Effector memory CD8-positive, alpha-beta T cell (primary cell): Measurements from ENCODE around the gene NTRK3.

ENCODE experiments used
- ATAC-seq: fragments of 150-1000 bp; cut with Tn5 transposase; replicated peaks from 2 replicates; pipeline ENCODE4 v1.10.0; 2021; ENCODE audit warnings: mild to moderate bottlenecking, moderate library complexity
- DNase-seq, 3 experiments: peaks; one replicate each; pipeline ENCODE4 v3.0.0; 2021
- H3K27ac Mint-ChIP-seq, 2 donors: one replicate each; pipeline ENCODE4 v1.8.0; 2022; ENCODE audit warnings: mild to moderate bottlenecking in 2 of 2, mixed read lengths in 2 of 2, moderate library complexity in 2 of 2
- H3K27me3 Mint-ChIP-seq, 2 donors: one replicate each; pipeline ENCODE4 v1.8.0; 2022; ENCODE audit warnings: mixed read lengths in 2 of 2
- H3K36me3 Mint-ChIP-seq: one replicate; pipeline ENCODE4 v1.8.0; 2022; ENCODE audit warnings: mild to moderate bottlenecking, moderate library complexity, mixed read lengths; ENCODE audit not compliant: insufficient read depth
- H3K4me1 Mint-ChIP-seq, 2 donors: one replicate each; pipeline ENCODE4 v1.8.0; 2022; ENCODE audit warnings: low read depth in 2 of 2, mixed read lengths in 2 of 2
- H3K4me3 Mint-ChIP-seq, 2 donors: one replicate each; pipeline ENCODE4 v1.8.0; 2022; ENCODE audit warnings: mild to moderate bottlenecking in 2 of 2, mixed read lengths in 2 of 2, moderate library complexity in 2 of 2
- H3K9me3 Mint-ChIP-seq, 2 donors: one replicate each; pipeline ENCODE4 v1.8.0; 2022; ENCODE audit warnings: mixed read lengths in 2 of 2

The NTRK3 gene

GRCh38 chr15:88022716-88023115 lies 233.8 kb downstream of the NTRK3 start:
- no peak overlapping the region for H3K27ac Mint-ChIP-seq
- no peaks in the 10 kb centered on the region for H3K36me3 Mint-ChIP-seq
- ATAC-seq (no peak), DNase-seq (no peak)
- peaks cover 3 to 12% of the 10 kb centered on the region in 2 donors for H3K9me3 Mint-ChIP-seq
- no peak overlapping the region for H3K4me3 Mint-ChIP-seq
- H3K27me3 Mint-ChIP-seq: peaks cover 0 to 23% of the 10 kb centered on the region in 2 donors
- H3K4me1 Mint-ChIP-seq: no peaks in the 10 kb centered on the region

- DNase-seq: no peak
- H3K27ac Mint-ChIP-seq: no peak overlapping the region
- no peak overlapping the region for H3K4me3 Mint-ChIP-seq
- peaks cover 0 to 23% of the 10 kb centered on the region in 2 donors for H3K27me3 Mint-ChIP-seq
- no peaks in the 10 kb centered on the region for H3K36me3 Mint-ChIP-seq
- no peak for ATAC-seq
- H3K9me3 Mint-ChIP-seq: peaks cover 2 to 8% of the 10 kb centered on the region in 2 donors
- no peaks in the 10 kb centered on the region for H3K4me1 Mint-ChIP-seq
These were observed 234.9 kb downstream of the NTRK3 start for GRCh38 chr15:88021601-88022000.

GRCh38 chr15:88020806-88021205 lies 235.7 kb downstream of the NTRK3 start:
- ATAC-seq: no peak
- H3K4me1 Mint-ChIP-seq: no peaks in the 10 kb centered on the region
- H3K36me3 Mint-ChIP-seq: no peaks in the 10 kb centered on the region
- peaks cover 0 to 23% of the 10 kb centered on the region in 2 donors for H3K27me3 Mint-ChIP-seq
- DNase-seq: no peak
- peaks cover 2 to 8% of the 10 kb centered on the region in 2 donors for H3K9me3 Mint-ChIP-seq
- no peak overlapping the region for H3K4me3 Mint-ChIP-seq
- H3K27ac Mint-ChIP-seq: no peak overlapping the region

- DNase-seq: no peak
- Mint-ChIP-seq H3K4me1 (no peaks in the 10 kb centered on the region), H3K4me3 (no peak overlapping the region), H3K27me3 (peaks cover 5 to 33% of the 10 kb centered on the region in 2 donors), H3K36me3 (no peaks in the 10 kb centered on the region), H3K9me3 (peaks cover 0 to 8% of the 10 kb centered on the region in 2 donors), H3K27ac (no peak overlapping the region)
- no peak for ATAC-seq
These were observed 236.9 kb downstream of the NTRK3 start for GRCh38 chr15:88019656-88020055.

- H3K4me1 Mint-ChIP-seq: no peaks in the 10 kb centered on the region
- H3K9me3 Mint-ChIP-seq: peaks cover 0 to 2% of the 10 kb centered on the region in 2 donors
- H3K36me3 Mint-ChIP-seq: no peaks in the 10 kb centered on the region
- peaks cover 5 to 31% of the 10 kb centered on the region in 2 donors for H3K27me3 Mint-ChIP-seq
- no peak for ATAC-seq
- no peak overlapping the region for H3K27ac Mint-ChIP-seq
- no peak for DNase-seq
- no peak overlapping the region for H3K4me3 Mint-ChIP-seq
These were observed 237.5 kb downstream of the NTRK3 start for GRCh38 chr15:88018869-88019641.

- H3K27me3 Mint-ChIP-seq: peaks cover 5 to 19% of the 10 kb centered on the region in 2 donors
- DNase-seq (no peak), ATAC-seq (no peak)
- no peak overlapping the region for H3K4me3 Mint-ChIP-seq
- no peak overlapping the region for H3K27ac Mint-ChIP-seq
- H3K9me3 Mint-ChIP-seq: no peaks in the 10 kb centered on the region
- H3K36me3 Mint-ChIP-seq: no peaks in the 10 kb centered on the region
- H3K4me1 Mint-ChIP-seq: no peaks in the 10 kb centered on the region
These were observed 238.8 kb downstream of the NTRK3 start for GRCh38 chr15:88017753-88018152.

GRCh38 chr15:88016406-88016805 lies 240.1 kb downstream of the NTRK3 start:
- DNase-seq (no peak), ATAC-seq (no peak)
- Mint-ChIP-seq H3K27me3 (peaks cover 5 to 15% of the 10 kb centered on the region in 2 donors), H3K4me1 (no peaks in the 10 kb centered on the region), H3K4me3 (no peak overlapping the region), H3K36me3 (no peaks in the 10 kb centered on the region), H3K27ac (no peak overlapping the region), H3K9me3 (no peaks in the 10 kb centered on the region)

GRCh38 chr15:88015228-88015860 lies 241.2 kb downstream of the NTRK3 start:
- Mint-ChIP-seq H3K4me1 (no peaks in the 10 kb centered on the region), H3K4me3 (no peak overlapping the region), H3K27me3 (peaks cover 5 to 20% of the 10 kb centered on the region in 2 donors), H3K27ac (no peak overlapping the region), H3K36me3 (no peaks in the 10 kb centered on the region), H3K9me3 (no peaks in the 10 kb centered on the region)
- DNase-seq: no peak
- ATAC-seq: no peak

- Mint-ChIP-seq H3K27me3 (peaks cover 5 to 20% of the 10 kb centered on the region in 2 donors), H3K27ac (no peak overlapping the region), H3K9me3 (no peaks in the 10 kb centered on the region), H3K36me3 (no peaks in the 10 kb centered on the region), H3K4me1 (no peaks in the 10 kb centered on the region), H3K4me3 (no peak overlapping the region)
- DNase-seq (no peak), ATAC-seq (no peak)
These were observed 241.9 kb downstream of the NTRK3 start for GRCh38 chr15:88014454-88015160.

- Mint-ChIP-seq H3K9me3 (no peaks in the 10 kb centered on the region), H3K36me3 (no peaks in the 10 kb centered on the region), H3K4me3 (no peak overlapping the region), H3K27me3 (peaks cover 5 to 20% of the 10 kb centered on the region in 2 donors), H3K4me1 (no peaks in the 10 kb centered on the region), H3K27ac (no peak overlapping the region)
- ATAC-seq (no peak), DNase-seq (no peak)
These were observed 243.4 kb downstream of the NTRK3 start for GRCh38 chr15:88013111-88013510.

- H3K27ac Mint-ChIP-seq: no peak overlapping the region
- DNase-seq: no peak
- H3K4me1 Mint-ChIP-seq: no peaks in the 10 kb centered on the region
- no peaks in the 10 kb centered on the region for H3K9me3 Mint-ChIP-seq
- H3K36me3 Mint-ChIP-seq: no peaks in the 10 kb centered on the region
- H3K4me3 Mint-ChIP-seq: no peak overlapping the region
- H3K27me3 Mint-ChIP-seq: peaks cover 5 to 20% of the 10 kb centered on the region in 2 donors
- no peak for ATAC-seq
These were observed 243.9 kb downstream of the NTRK3 start for GRCh38 chr15:88012688-88013087.

GRCh38 chr15:88012233-88012632 lies 244.3 kb downstream of the NTRK3 start:
- DNase-seq (no peak), ATAC-seq (no peak)
- Mint-ChIP-seq H3K27me3 (peaks cover 5 to 20% of the 10 kb centered on the region in 2 donors), H3K27ac (no peak overlapping the region), H3K4me3 (no peak overlapping the region), H3K4me1 (no peaks in the 10 kb centered on the region), H3K36me3 (no peaks in the 10 kb centered on the region), H3K9me3 (no peaks in the 10 kb centered on the region)

GRCh38 chr15:88011533-88011932 lies 245.0 kb downstream of the NTRK3 start:
- Mint-ChIP-seq H3K4me3 (no peak overlapping the region), H3K4me1 (no peaks in the 10 kb centered on the region), H3K27me3 (peaks cover 5 to 21% of the 10 kb centered on the region in 2 donors), H3K27ac (no peak overlapping the region), H3K36me3 (no peaks in the 10 kb centered on the region), H3K9me3 (no peaks in the 10 kb centered on the region)
- no peak for DNase-seq
- ATAC-seq: no peak
